Thoracic aorta (tissue), 2 donors: ENCODE measurements around the gene CD79A. TPM values are rescaled to one million over a fixed set of nuclear protein-coding genes. Genes with fewer than 3 reads are reported as not detected.

Experiments
- ATAC-seq: fragments of 150-250 bp; one replicate; pipeline ENCODE4 v1.8.0; 2017; ENCODE audit warnings: low read depth; ENCODE audit not compliant: insufficient number of reproducible peaks, low FRiP score
- DNase-seq: peaks from one replicate; pipeline ENCODE4 v3.0.0-alpha.2; 2020; ENCODE audit warnings: low spot score
- H3K27ac ChIP-seq, 2 donors: fragments of 200-600 bp; sonication (generic); 1 replicate in 1 of 2; 2 replicates in 1 of 2; pipeline ENCODE4 v1.5.1; 2016; ENCODE audit warnings: mild to moderate bottlenecking in 2 of 2, moderate library complexity in 2 of 2
- H3K27me3 ChIP-seq: fragments of 200-600 bp; sonication (generic); replicated peaks from 2 replicates; pipeline ENCODE4 v1.6.0; 2016; ENCODE audit warnings: mild to moderate bottlenecking; ENCODE audit not compliant: insufficient read depth
- H3K36me3 ChIP-seq: fragments of 200-600 bp; sonication (generic); one replicate; pipeline ENCODE4 v1.5.1; 2016
- H3K4me1 ChIP-seq, 2 donors: fragments of 200-600 bp; sonication (generic); 1 replicate in 1 of 2; 2 replicates in 1 of 2; pipeline versions ENCODE4 v1.5.1 to v1.6.0; 2016; ENCODE audit warnings: low read depth in 2 of 2, mild to moderate bottlenecking in 1 of 2; ENCODE audit not compliant: control insufficient read depth in 1 of 2
- H3K4me3 ChIP-seq: fragments of 200-600 bp; sonication (generic); 2 replicates; pipeline ENCODE4 v1.5.1; 2016; ENCODE audit warnings: mild to moderate bottlenecking
- H3K9me3 ChIP-seq: fragments of 200-600 bp; sonication (generic); 2 replicates; pipeline ENCODE4 v1.5.1; 2016
- total RNA-seq, 2 donors: library from RNA; depleted of rRNA; stranded (reverse); fragments of >200 nt; gene quantifications; one replicate each; pipeline versions ENCODE4 v1.1.0 to v1.2.3, GENCODE V29; 2016
- TF ChIP-seq, protein P1 (sequence below): fragments of 200-600 bp; sonication (generic); IDR thresholded peaks from one replicate; pipeline ENCODE4 v1.5.1; 2019; ENCODE audit warnings: antibody characterized with exemption

Gene CD79A
- total RNA-seq, 2 donors from 2014 or later: not detected

DNA sequence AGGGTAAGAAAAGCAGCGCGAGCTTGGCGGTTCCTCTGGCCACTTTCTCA, 32.3 kb upstream of the CD79A start, which contains the start of gene DMRTC2:
Gene DMRTC2, plus strand, starts transcription at position 42 of the 50 bp plus-strand sequence. CDS start 2,387 bp downstream, outside the sequence.
- Histone ChIP-seq H3K4me3 (no peak within 1 kb of the TSS), H3K9me3 (no peaks in the 10 kb centered on the region)

DNA sequence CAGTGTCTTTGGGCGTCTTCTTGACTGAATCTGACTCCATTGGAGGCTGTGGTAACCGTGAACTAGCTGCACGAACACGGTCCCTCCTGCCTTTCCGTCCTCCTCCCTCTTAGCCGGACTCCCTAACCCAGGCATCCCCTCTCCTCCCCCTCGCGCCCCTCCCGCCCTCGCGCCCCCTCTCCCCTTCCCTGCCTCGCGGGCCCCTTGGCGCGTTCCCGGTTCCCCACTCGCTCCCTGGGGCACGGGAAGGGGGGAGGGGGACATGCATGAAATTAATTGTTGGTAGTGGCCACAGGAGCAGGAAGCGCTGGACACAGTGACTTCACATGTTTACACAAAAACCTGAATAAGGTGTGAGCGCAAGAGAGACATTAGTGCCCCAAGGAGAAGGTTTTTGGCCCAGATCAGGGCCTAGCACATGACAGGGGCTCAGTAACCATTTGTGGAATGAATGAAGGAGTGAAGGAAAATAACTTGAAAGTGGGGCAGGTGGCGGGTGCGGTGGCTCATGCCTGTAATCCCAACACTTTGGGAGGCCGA, 32.0 kb upstream of the CD79A start:
- no peak for ATAC-seq
- H3K4me1 ChIP-seq: no peaks in the 10 kb centered on the region
- TF ChIP-seq, protein P1, sequence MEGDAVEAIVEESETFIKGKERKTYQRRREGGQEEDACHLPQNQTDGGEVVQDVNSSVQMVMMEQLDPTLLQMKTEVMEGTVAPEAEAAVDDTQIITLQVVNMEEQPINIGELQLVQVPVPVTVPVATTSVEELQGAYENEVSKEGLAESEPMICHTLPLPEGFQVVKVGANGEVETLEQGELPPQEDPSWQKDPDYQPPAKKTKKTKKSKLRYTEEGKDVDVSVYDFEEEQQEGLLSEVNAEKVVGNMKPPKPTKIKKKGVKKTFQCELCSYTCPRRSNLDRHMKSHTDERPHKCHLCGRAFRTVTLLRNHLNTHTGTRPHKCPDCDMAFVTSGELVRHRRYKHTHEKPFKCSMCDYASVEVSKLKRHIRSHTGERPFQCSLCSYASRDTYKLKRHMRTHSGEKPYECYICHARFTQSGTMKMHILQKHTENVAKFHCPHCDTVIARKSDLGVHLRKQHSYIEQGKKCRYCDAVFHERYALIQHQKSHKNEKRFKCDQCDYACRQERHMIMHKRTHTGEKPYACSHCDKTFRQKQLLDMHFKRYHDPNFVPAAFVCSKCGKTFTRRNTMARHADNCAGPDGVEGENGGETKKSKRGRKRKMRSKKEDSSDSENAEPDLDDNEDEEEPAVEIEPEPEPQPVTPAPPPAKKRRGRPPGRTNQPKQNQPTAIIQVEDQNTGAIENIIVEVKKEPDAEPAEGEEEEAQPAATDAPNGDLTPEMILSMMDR: no peak
- H3K27ac ChIP-seq: no peak overlapping the region
- no peaks in the 10 kb centered on the region for H3K27me3 ChIP-seq
- H3K4me3 ChIP-seq: no peak overlapping the region
- no peaks in the 10 kb centered on the region for H3K36me3 ChIP-seq
- no peak for DNase-seq
- no peaks in the 10 kb centered on the region for H3K9me3 ChIP-seq

More for the DNA sequence above, 32.3 kb upstream of the CD79A start, which contains the start of gene DMRTC2:
- Histone ChIP-seq H3K27me3 (no peaks in the 10 kb centered on the region), H3K4me1 (no peaks in the 10 kb centered on the region), H3K27ac (no peak within 1 kb of the TSS), H3K36me3 (no peaks in the 10 kb centered on the region)
- DNase-seq (no peak), ATAC-seq (no peak)
- TF ChIP-seq, protein P1: no peak

DNA sequence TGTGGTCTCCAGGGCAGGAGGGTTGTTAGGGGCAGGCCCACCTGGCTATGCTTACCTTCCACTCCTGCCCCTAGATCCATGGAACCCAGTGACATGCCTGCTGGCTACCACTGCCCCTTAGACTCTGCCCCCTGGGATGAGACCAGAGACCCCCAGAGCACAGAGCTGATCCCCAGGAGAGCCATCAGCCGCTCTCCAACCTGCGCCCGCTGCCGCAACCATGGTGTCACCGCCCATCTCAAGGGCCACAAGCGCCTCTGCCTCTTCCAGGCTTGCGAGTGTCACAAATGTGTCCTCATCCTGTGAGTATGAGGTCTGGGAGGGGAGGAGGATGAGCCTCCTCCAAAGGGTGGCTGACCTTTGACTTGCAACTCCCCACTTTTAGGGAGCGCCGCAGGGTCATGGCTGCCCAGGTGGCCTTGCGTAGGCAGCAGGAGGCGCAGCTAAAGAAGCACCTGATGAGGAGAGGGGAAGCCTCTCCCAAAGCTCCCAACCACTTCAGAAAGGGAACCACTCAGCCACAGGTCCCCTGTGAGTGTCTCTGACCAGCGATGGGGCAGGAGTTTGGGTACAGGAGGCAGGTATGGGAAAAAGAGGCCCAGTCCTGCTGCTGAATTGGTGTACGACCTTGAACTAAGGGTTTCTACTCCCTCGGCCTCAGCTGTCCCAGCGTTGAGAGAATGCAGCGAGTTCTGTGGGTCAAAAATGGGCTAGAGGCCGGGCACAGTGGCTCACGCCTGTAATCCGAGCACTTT, 29.6 kb upstream of the CD79A start:
- no peaks in the 10 kb centered on the region for H3K9me3 ChIP-seq
- DNase-seq: no peak
- no peak overlapping the region for H3K27ac ChIP-seq
- no peaks in the 10 kb centered on the region for H3K4me1 ChIP-seq
- TF ChIP-seq, protein P1: no peak
- H3K27me3 ChIP-seq: no peaks in the 10 kb centered on the region
- H3K36me3 ChIP-seq: no peaks in the 10 kb centered on the region
- no peak overlapping the region for H3K4me3 ChIP-seq
- ATAC-seq: no peak

- TF ChIP-seq, protein P1: no peak
- DNase-seq: no peak
- H3K27me3 ChIP-seq: no peaks in the 10 kb centered on the region
- no peaks in the 10 kb centered on the region for H3K9me3 ChIP-seq
- H3K4me3 ChIP-seq: no peak overlapping the region
- no peaks in the 10 kb centered on the region for H3K36me3 ChIP-seq
- H3K27ac ChIP-seq: no peak overlapping the region
- ATAC-seq: no peak
- no peaks in the 10 kb centered on the region for H3K4me1 ChIP-seq
Measured at GRCh38 chr19:41848666-41849065, 28.4 kb upstream of the CD79A start.

GRCh38 chr19:41849067-41849466, 28.0 kb upstream of the CD79A start:
- Histone ChIP-seq H3K27ac (no peak overlapping the region), H3K9me3 (no peaks in the 10 kb centered on the region), H3K27me3 (no peaks in the 10 kb centered on the region), H3K36me3 (no peaks in the 10 kb centered on the region), H3K4me1 (no peaks in the 10 kb centered on the region), H3K4me3 (no peak overlapping the region)
- TF ChIP-seq, protein P1: no peak
- ATAC-seq (no peak), DNase-seq (no peak)
